Stimulated activated CD8-positive, alpha-beta memory T cell treated with anti-CD3 and anti-CD28 coated beads, Interleukin-7, amount 100 ng/mL, for 4 hours (primary cell): ENCODE data around the gene SLC14A1.
"Not testable (repeated sequence)": the region's sequence is repeated elsewhere in the genome, so short reads cannot be mapped to it uniquely, and the experiment has no call there.

Experiments
- DNase-seq, 2 donors: peaks; one replicate each; pipeline ENCODE4 v3.0.0-alpha.2; 2020; ENCODE audit warnings: low read depth in 2 of 2

SLC14A1 gene

GRCh38 chr18:45757005-45757404, 33.0 kb downstream of the SLC14A1 start:
- no peak for DNase-seq

DNA sequence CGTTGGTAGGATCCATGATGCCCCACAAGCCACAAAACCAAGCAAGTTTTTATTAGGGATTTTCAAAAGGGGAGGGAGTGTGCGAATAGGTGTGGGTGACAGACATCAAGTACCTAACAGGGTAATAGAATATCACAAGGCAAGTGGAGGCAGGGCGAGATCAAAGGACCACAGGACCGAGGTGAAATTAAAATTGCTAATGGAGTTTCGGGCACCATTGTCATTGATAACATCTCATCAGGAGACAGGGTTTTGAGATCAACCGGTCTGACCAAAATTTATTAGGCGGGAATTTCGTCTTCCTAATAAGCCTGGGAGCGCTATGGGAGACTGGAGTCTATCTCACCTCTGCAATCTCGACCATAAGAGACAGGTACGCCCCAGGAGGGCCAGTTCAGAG, 33.7 kb downstream of the SLC14A1 start:
- not testable (repeated sequence) for DNase-seq

GRCh38 chr18:45760462-45761036, 36.6 kb downstream of the SLC14A1 start:
- no peak for DNase-seq

DNA sequence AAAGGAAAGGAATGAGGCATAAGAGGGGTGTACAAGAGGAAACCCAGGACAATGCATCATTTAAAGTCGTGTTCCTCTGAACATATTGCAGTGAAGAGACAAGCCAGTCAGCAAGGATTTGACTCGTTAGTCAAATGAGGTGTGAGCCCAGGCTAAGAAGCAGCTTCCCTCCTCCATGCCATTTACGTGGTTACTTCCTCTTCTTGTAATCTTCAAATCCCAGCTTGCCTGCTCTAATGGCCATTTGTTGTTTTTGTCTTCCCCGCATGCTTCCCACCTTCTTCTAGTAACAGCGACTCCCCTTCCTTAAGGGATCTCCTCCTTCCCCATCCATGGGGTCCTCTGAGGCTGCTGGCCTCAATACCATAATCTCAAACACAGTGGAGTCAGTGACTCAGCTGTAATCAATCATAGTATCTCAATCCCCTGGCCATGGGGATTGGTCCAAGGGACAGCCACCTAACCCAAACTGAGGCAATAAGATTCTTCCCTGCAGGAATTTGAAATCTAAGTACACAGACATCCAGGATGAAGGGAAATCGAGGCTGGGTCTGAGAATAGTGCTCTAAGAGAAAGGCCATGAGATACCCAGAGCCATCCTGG, 37.6 kb downstream of the SLC14A1 start:
- no peak for DNase-seq

- no peak for DNase-seq
Observed at GRCh38 chr18:45764000-45764686, 40.2 kb downstream of the SLC14A1 start.

GRCh38 chr18:45765796-45766195, 41.8 kb downstream of the SLC14A1 start:
- DNase-seq, result no peak

GRCh38 chr18:45771587-45772480, 47.9 kb downstream of the SLC14A1 start:
- no peak for DNase-seq

DNA sequence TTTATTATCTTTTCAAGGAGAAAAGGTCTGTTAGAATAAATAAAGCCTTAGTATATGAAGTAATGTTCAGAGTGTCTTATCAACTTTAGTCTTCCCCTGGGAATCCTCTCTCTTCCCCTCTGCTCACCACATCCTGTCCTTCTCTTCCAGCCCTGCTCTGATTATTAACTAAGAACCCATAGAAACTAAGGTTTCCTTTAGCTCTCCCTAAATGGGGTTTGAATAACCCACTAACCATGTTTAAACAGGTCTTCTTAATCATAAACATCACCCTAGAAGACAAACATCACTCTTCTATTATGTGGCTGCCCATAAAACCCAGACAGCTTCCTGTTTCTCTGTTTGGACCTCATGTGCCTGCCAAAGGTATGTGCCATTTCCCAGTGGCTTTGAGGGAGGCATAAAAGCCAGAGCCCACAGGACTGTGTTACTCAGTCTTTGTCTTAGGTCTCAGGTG, 50.1 kb downstream of the SLC14A1 start:
- no peak for DNase-seq

- peak; percentile 10 to 34 for DNase-seq
Observed at GRCh38 chr18:45775241-45775676, 51.3 kb downstream of the SLC14A1 start.

DNA sequence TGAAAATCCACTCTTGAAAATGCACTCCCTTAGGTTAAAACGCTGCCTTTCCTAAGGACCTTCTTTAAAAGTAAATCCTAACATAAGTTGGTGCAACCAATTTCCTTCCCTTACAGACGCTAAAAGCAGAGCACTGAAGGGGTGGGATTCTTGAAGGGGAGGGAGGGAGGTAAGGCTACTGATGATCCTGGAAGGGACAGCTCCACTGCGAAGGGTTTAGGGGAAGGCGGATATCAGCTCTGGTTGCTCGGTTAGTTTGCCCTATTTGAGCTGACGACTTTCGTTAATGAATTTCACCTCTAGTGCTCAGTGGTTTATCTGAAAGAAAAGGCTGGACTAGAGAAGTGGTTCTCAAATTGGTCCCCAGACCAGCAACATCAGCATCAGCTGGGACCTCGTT, 51.8 kb downstream of the SLC14A1 start:
- DNase-seq, result no peak

DNA sequence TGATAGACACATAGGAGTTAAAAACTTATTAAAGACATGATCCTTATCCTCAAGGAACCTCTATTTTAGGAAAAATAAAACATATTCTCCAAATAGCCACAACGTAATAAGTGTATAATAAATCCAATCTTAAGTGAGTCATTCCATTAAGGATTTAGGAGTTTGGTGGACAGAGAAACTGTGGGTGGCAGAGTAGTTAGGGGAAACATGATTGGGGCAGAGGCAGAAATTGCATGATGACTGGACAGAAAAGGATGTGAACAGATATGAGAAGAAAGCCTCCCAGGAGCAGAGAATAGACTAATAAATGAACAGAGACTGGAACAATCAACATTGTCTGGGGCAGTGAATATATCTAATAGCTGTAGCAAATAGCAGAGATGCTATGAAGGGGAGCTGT, 53.4 kb downstream of the SLC14A1 start:
- DNase-seq, result no peak

- no peak for DNase-seq
Observed at GRCh38 chr18:45780568-45780967, 56.6 kb downstream of the SLC14A1 start.

- no peak for DNase-seq
Observed at GRCh38 chr18:45782662-45783061, 58.7 kb downstream of the SLC14A1 start.

GRCh38 chr18:45783097-45784075, 59.4 kb downstream of the SLC14A1 start:
- no peak for DNase-seq

DNA sequence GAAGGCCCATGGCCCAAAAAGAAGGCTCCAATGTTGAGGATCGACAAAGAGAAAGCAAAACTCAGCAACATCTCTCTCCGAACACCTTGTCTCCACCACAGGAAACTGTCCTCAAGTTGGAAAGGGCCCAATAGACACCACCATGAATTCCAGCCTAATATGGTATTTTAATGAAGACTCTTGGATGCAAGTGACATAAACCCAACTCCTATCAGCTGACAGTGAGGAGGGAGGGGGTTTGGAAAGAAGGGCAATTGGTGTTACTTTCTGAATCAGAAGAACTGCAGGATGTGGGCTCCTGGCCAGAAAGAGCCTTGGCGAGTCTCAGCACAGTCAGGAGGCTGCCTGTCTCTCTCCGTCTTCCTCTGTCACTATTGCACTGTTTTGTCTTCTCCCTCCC, 61.2 kb downstream of the SLC14A1 start:
- peak in 1 of 2 donors; percentile 9 for DNase-seq

- DNase-seq, result no peak
Observed at GRCh38 chr18:45786941-45787340, 63.0 kb downstream of the SLC14A1 start.

- no peak for DNase-seq
Observed at GRCh38 chr18:45787346-45787745, 63.4 kb downstream of the SLC14A1 start.

DNA sequence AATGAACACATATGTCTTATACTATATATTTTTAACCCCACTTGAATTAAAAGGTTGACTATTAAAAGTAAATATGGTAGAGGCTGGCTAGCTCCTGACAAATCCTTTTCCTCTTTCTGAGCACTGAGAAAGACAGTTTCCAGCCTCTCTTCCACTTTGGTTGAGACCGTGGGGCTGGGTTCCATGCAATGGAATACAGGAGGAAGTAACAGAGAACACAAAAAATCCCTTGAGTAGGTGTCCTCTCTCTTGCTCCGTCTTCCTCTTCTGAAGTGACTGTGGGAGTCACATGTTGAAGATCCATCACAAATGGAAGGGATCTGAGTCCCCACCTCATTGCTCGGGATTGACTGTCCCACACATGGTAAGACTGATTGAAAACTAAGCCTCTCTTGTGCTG, 64.9 kb downstream of the SLC14A1 start:
- DNase-seq, result no peak

- DNase-seq, result no peak
Observed at GRCh38 chr18:45792506-45793263, 68.7 kb downstream of the SLC14A1 start.

- no peak for DNase-seq
Observed at GRCh38 chr18:45793264-45793965, 69.4 kb downstream of the SLC14A1 start.
